COLO829 (cell line): ENCODE data around the gene ITIH4.
A peak's percentile ranks its signal among the peaks of the same experiment; 100 is the strongest.

ENCODE experiments used
- DNase-seq: peaks from one replicate; pipeline ENCODE4 v3.0.0; 2012; ENCODE audit warnings: low spot score

ITIH4 gene

GRCh38 chr3:52831500-52832301 lies 1.2 kb upstream of the ITIH4 start:
- peak; percentile 83 for DNase-seq

GRCh38 chr3:52829906-52830463 lies 487 bp downstream of the ITIH4 start:
- no peak for DNase-seq

GRCh38 chr3:52829482-52829881 lies 990 bp downstream of the ITIH4 start:
- no peak for DNase-seq

- DNase-seq = no peak
Observed at GRCh38 chr3:52827866-52828376, 2.6 kb downstream of the ITIH4 start.

GRCh38 chr3:52827441-52827840 lies 3.0 kb downstream of the ITIH4 start:
- DNase-seq = no peak

- no peak for DNase-seq
Observed at GRCh38 chr3:52824037-52824436, 6.4 kb downstream of the ITIH4 start.

- no peak for DNase-seq
Observed at GRCh38 chr3:52822363-52822762, 8.1 kb downstream of the ITIH4 start.

- no peak for DNase-seq
Observed at GRCh38 chr3:52820736-52821135, 9.7 kb downstream of the ITIH4 start.

- DNase-seq = no peak
Observed at GRCh38 chr3:52819936-52820335, 10.5 kb downstream of the ITIH4 start.

- DNase-seq = no peak
Observed at GRCh38 chr3:52817860-52818259, 12.6 kb downstream of the ITIH4 start.

- no peak for DNase-seq
Observed at GRCh38 chr3:52817221-52817620, 13.3 kb downstream of the ITIH4 start.

- no peak for DNase-seq
Observed at GRCh38 chr3:52816654-52817053, 13.8 kb downstream of the ITIH4 start.

- DNase-seq = no peak
Observed at GRCh38 chr3:52816199-52816598, 14.3 kb downstream of the ITIH4 start.

- no peak for DNase-seq
Observed at GRCh38 chr3:52813810-52814209, 16.7 kb downstream of the ITIH4 start.

- no peak for DNase-seq
Observed at GRCh38 chr3:52811452-52812011, 18.9 kb downstream of the ITIH4 start.

- DNase-seq = no peak
Observed at GRCh38 chr3:52810923-52811322, 19.5 kb downstream of the ITIH4 start.

GRCh38 chr3:52809662-52810377 lies 20.7 kb downstream of the ITIH4 start:
- no peak for DNase-seq

- DNase-seq = no peak
Observed at GRCh38 chr3:52809149-52809548, 21.3 kb downstream of the ITIH4 start.

GRCh38 chr3:52805270-52806039 lies 25.0 kb downstream of the ITIH4 start:
- DNase-seq = no peak

- DNase-seq = no peak
Observed at GRCh38 chr3:52801839-52802238, 28.6 kb downstream of the ITIH4 start.

- no peak for DNase-seq
Observed at GRCh38 chr3:52800079-52800478, 30.4 kb downstream of the ITIH4 start.

GRCh38 chr3:52798978-52799476 lies 31.4 kb downstream of the ITIH4 start:
- peak; percentile 45 for DNase-seq
